Skeletal muscle tissue (tissue), 4 donors: ENCODE data around the gene LMNTD2. TPM values are rescaled to one million over a fixed set of nuclear protein-coding genes. Genes with fewer than 3 reads are reported as not detected.

Experiments used
- H3K27ac ChIP-seq: one replicate; pipeline ENCODE4 v1.7.0; 2013; ENCODE audit warnings: mild to moderate bottlenecking, low read depth, low read length, inconsistent platforms
- H3K27me3 ChIP-seq, 3 donors: one replicate each; pipeline ENCODE4 v1.7.0; 2013; ENCODE audit warnings: low read length in 3 of 3; ENCODE audit not compliant: control insufficient read depth in 3 of 3, insufficient read depth in 3 of 3
- H3K36me3 ChIP-seq, 3 donors: one replicate each; pipeline ENCODE4 v1.7.0; 2013; ENCODE audit warnings: low read length in 3 of 3; ENCODE audit not compliant: control insufficient read depth in 3 of 3, insufficient read depth in 3 of 3
- H3K4me1 ChIP-seq, 3 donors: one replicate each; pipeline ENCODE4 v1.7.0; 2013; ENCODE audit warnings: low read length in 3 of 3, mild to moderate bottlenecking in 3 of 3; ENCODE audit not compliant: control insufficient read depth in 3 of 3, insufficient read depth in 3 of 3
- H3K4me3 ChIP-seq, 3 donors: one replicate each; pipeline ENCODE4 v1.7.0; 2013; ENCODE audit warnings: low read length in 3 of 3
- H3K9ac ChIP-seq, 3 donors: one replicate each; pipeline ENCODE4 v1.7.0; 2013; ENCODE audit warnings: low read length in 3 of 3, mild to moderate bottlenecking in 3 of 3, moderate library complexity in 2 of 3, low read depth in 1 of 3
- H3K9me3 ChIP-seq, 3 donors: one replicate each; pipeline ENCODE4 v1.7.0; 2013; ENCODE audit warnings: low read length in 3 of 3; ENCODE audit not compliant: control insufficient read depth in 3 of 3
- total RNA-seq: library from RNA; depleted of rRNA; stranded (reverse); fragments of >200 nt; gene quantifications from one replicate; pipeline ENCODE4 v1.2.3, GENCODE V29; 2014
- donor health status: Osteomylitis.

Gene LMNTD2
- total RNA-seq, 1 donor from 2014 or later = under 0.01 TPM

GRCh38 chr11:553988-554340 lies 6.6 kb downstream of the LMNTD2 start:
- H3K9me3 ChIP-seq = no peaks in the 10 kb centered on the region
- no peak overlapping the region for H3K4me3 ChIP-seq
- H3K4me1 ChIP-seq = peaks cover 0 to 7% (median 7%) of the 10 kb centered on the region in 3 donors
- H3K27ac ChIP-seq = no peak overlapping the region
- no peaks in the 10 kb centered on the region for H3K36me3 ChIP-seq
- peaks cover 46 to 79% (median 61%) of the 10 kb centered on the region in 3 donors for H3K27me3 ChIP-seq
- H3K9ac ChIP-seq = no peak overlapping the region

GRCh38 chr11:553083-553987 lies 7.2 kb downstream of the LMNTD2 start:
- no peaks in the 10 kb centered on the region for H3K36me3 ChIP-seq
- H3K9ac ChIP-seq = no peak overlapping the region
- H3K4me3 ChIP-seq = no peak overlapping the region
- no peak overlapping the region for H3K27ac ChIP-seq
- H3K27me3 ChIP-seq = peaks cover 46 to 74% (median 59%) of the 10 kb centered on the region in 3 donors
- peaks cover 0 to 7% (median 7%) of the 10 kb centered on the region in 3 donors for H3K4me1 ChIP-seq
- no peaks in the 10 kb centered on the region for H3K9me3 ChIP-seq

GRCh38 chr11:551596-551995 lies 8.9 kb downstream of the LMNTD2 start:
- Histone ChIP-seq H3K27ac (no peak overlapping the region), H3K36me3 (no peaks in the 10 kb centered on the region), H3K9me3 (no peaks in the 10 kb centered on the region), H3K9ac (no peak overlapping the region), H3K4me3 (no peak overlapping the region), H3K4me1 (peaks cover 0 to 7% (median 7%) of the 10 kb centered on the region in 3 donors), H3K27me3 (peaks cover 33 to 61% (median 43%) of the 10 kb centered on the region in 3 donors)

- no peak overlapping the region for H3K9ac ChIP-seq
- no peak overlapping the region for H3K27ac ChIP-seq
- peaks cover 0 to 7% (median 7%) of the 10 kb centered on the region in 3 donors for H3K4me1 ChIP-seq
- no peaks in the 10 kb centered on the region for H3K9me3 ChIP-seq
- H3K27me3 ChIP-seq = peaks cover 29 to 57% (median 38%) of the 10 kb centered on the region in 3 donors
- H3K4me3 ChIP-seq = no peak overlapping the region
- no peaks in the 10 kb centered on the region for H3K36me3 ChIP-seq
These were observed 9.4 kb downstream of the LMNTD2 start for GRCh38 chr11:551131-551530.

- Histone ChIP-seq H3K9ac (no peak overlapping the region), H3K4me1 (peaks cover 0 to 7% (median 7%) of the 10 kb centered on the region in 3 donors), H3K9me3 (no peaks in the 10 kb centered on the region), H3K36me3 (no peaks in the 10 kb centered on the region), H3K4me3 (no peak overlapping the region), H3K27me3 (peaks cover 27 to 52% (median 37%) of the 10 kb centered on the region in 3 donors), H3K27ac (no peak overlapping the region)
These were observed 9.8 kb downstream of the LMNTD2 start for GRCh38 chr11:550746-551085.

GRCh38 chr11:550021-550745 lies 10.4 kb downstream of the LMNTD2 start:
- H3K27ac ChIP-seq = no peak overlapping the region

GRCh38 chr11:548700-549603 lies 11.6 kb downstream of the LMNTD2 start:
- H3K4me3 ChIP-seq = no peak overlapping the region
- H3K9me3 ChIP-seq = no peaks in the 10 kb centered on the region
- H3K36me3 ChIP-seq = no peaks in the 10 kb centered on the region
- H3K9ac ChIP-seq = no peak overlapping the region
- peaks cover 16 to 37% (median 28%) of the 10 kb centered on the region in 3 donors for H3K27me3 ChIP-seq
- H3K27ac ChIP-seq = no peak overlapping the region
- no peaks in the 10 kb centered on the region for H3K4me1 ChIP-seq

More at GRCh38 chr11:550021-550745, 10.4 kb downstream of the LMNTD2 start:
- Histone ChIP-seq H3K9ac (no peak overlapping the region), H3K36me3 (no peaks in the 10 kb centered on the region), H3K4me1 (peaks cover 0 to 7% (median 5%) of the 10 kb centered on the region in 3 donors), H3K9me3 (no peaks in the 10 kb centered on the region), H3K4me3 (no peak overlapping the region), H3K27me3 (peaks cover 26 to 47% (median 37%) of the 10 kb centered on the region in 3 donors)

- peaks cover 0 to 8% (median 2%) of the 10 kb centered on the region in 3 donors for H3K27me3 ChIP-seq
- H3K9me3 ChIP-seq = no peaks in the 10 kb centered on the region
- no peaks in the 10 kb centered on the region for H3K36me3 ChIP-seq
- H3K4me1 ChIP-seq = no peaks in the 10 kb centered on the region
- no peak overlapping the region for H3K9ac ChIP-seq
- H3K27ac ChIP-seq = no peak overlapping the region
- H3K4me3 ChIP-seq = no peak overlapping the region
These were observed 15.4 kb downstream of the LMNTD2 start for GRCh38 chr11:545171-545570.

- no peak overlapping the region for H3K9ac ChIP-seq
- H3K9me3 ChIP-seq = no peaks in the 10 kb centered on the region
- no peaks in the 10 kb centered on the region for H3K36me3 ChIP-seq
- no peak overlapping the region for H3K27ac ChIP-seq
- H3K27me3 ChIP-seq = peaks cover 2 to 5% (median 3%) of the 10 kb centered on the region in 3 donors
- no peak overlapping the region for H3K4me3 ChIP-seq
- H3K4me1 ChIP-seq = no peaks in the 10 kb centered on the region
These were observed 15.7 kb downstream of the LMNTD2 start for GRCh38 chr11:544817-545166.
